ENCODE results near the gene SCN11A.
A peak's percentile ranks its signal among the peaks of the same experiment; 100 is the strongest.

Gene SCN11A

DNA sequence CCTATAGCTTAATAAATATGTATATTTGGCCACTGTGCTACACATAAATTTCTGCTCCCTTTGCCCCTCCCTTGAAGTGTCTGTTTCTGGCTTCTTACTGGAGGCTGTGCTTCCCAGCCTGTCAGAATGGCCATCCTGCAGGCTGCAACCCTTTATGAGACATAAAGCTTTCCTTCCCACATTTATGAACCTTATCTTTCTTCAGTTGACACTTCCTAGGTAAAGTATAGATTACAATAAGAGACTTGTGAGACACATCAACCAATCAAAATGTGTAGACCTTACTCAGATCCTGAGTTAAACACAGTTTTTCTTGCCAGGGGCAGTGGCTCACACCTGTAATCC is 29.5 kb downstream of the SCN11A start:
- Histone ChIP-seq H3K27ac (ENCODE audit: low read depth, low read length) (no peak overlapping the region), H2BK5ac (ENCODE audit: low read length) (no peak overlapping the region), H3K23ac (ENCODE audit: low read length) (no peak overlapping the region), H2BK15ac (replicated peaks; ENCODE audit: low read depth) (no peak overlapping the region), H3K27me3 (ENCODE audit: insufficient read depth, low read length, poor library complexity) (no peaks in the 10 kb centered on the region), H3K79me1 (ENCODE audit: low read length) (no peaks in the 10 kb centered on the region), H3K56ac (ENCODE audit: low read length) (no peak overlapping the region), H3K36me3 (ENCODE audit: control insufficient read depth, insufficient read depth, low read length) (no peaks in the 10 kb centered on the region), H3K4me1 (ENCODE audit: control insufficient read depth, low read depth, low read length) (no peaks in the 10 kb centered on the region), H2BK120ac (ENCODE audit: low read depth, low read length) (no peak overlapping the region), H3K4me2 (ENCODE audit: low read length) (no peak overlapping the region), H2AK5ac (ENCODE audit: low read length) (no peak overlapping the region), H3K4me3 (ENCODE audit: low read length) (no peak overlapping the region), H3K9ac (ENCODE audit: low read length) (no peak overlapping the region), H3K79me2 (ENCODE audit: control insufficient read depth, insufficient read depth, low read length) (no peaks in the 10 kb centered on the region), H3K4ac (ENCODE audit: low read depth, low read length) (no peak overlapping the region), H4K5ac (ENCODE audit: low read length) (no peak overlapping the region), H4K8ac (ENCODE audit: low read depth, low read length) (no peak overlapping the region), H3K18ac (ENCODE audit: low read length) (no peak overlapping the region)
- no peak for DNase-seq

GRCh38 chr3:39021465-39022285 is 30.1 kb downstream of the SCN11A start:
- no peak overlapping the region for H2BK120ac ChIP-seq (ENCODE audit: low read depth, low read length)
- no peak overlapping the region for H3K56ac ChIP-seq (ENCODE audit: low read length)
- no peak overlapping the region for H3K23ac ChIP-seq (ENCODE audit: low read length)
- H3K27me3 ChIP-seq (ENCODE audit: insufficient read depth, low read length, poor library complexity) = no peaks in the 10 kb centered on the region
- H3K36me3 ChIP-seq (ENCODE audit: control insufficient read depth, insufficient read depth, low read length) = no peaks in the 10 kb centered on the region
- no peaks in the 10 kb centered on the region for H3K79me1 ChIP-seq (ENCODE audit: low read length)
- no peak overlapping the region for H3K4me3 ChIP-seq (ENCODE audit: low read length)
- no peak overlapping the region for H2BK15ac ChIP-seq (replicated peaks; ENCODE audit: low read depth)
- no peak overlapping the region for H4K5ac ChIP-seq (ENCODE audit: low read length)
- H3K9ac ChIP-seq (ENCODE audit: low read length) = no peak overlapping the region
- H3K4me1 ChIP-seq (ENCODE audit: control insufficient read depth, low read depth, low read length) = no peaks in the 10 kb centered on the region
- no peak overlapping the region for H3K4me2 ChIP-seq (ENCODE audit: low read length)
- H3K27ac ChIP-seq (ENCODE audit: low read depth, low read length) = no peak overlapping the region
- H3K4ac ChIP-seq (ENCODE audit: low read depth, low read length) = no peak overlapping the region
- DNase-seq = peak; percentile 49
- no peak overlapping the region for H3K18ac ChIP-seq (ENCODE audit: low read length)
- no peak overlapping the region for H2BK5ac ChIP-seq (ENCODE audit: low read length)
- no peaks in the 10 kb centered on the region for H3K79me2 ChIP-seq (ENCODE audit: control insufficient read depth, insufficient read depth, low read length)
- no CpG with 5 or more reads among the region's 4 CpGs for WGBS (ENCODE audit: extremely low coverage, insufficient coverage, low lambda C conversion rate)
- H2AK5ac ChIP-seq (ENCODE audit: low read length) = no peak overlapping the region
- no peak overlapping the region for H4K8ac ChIP-seq (ENCODE audit: low read depth, low read length)

DNA sequence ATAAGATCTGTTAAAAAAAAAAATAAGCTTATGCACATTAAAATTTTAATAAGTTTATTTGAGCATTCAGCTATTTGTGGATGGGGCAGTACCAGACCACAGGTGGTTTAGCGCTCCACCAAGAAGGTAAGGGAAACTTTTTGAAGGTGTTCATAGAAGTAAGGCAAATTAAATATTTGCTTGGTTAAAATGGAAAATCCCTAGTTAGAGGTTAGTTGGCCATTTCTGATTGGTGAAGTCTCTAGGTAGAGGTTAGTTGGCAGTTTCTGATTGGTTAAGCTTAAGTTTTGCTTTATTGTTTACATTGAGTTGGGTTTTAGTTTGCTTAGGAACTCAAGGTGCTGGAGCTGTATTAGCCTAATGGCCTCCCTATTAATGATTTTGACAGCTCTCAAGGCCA is 30.7 kb downstream of the SCN11A start:
- Histone ChIP-seq H3K18ac (ENCODE audit: low read length) (no peak overlapping the region), H4K8ac (ENCODE audit: low read depth, low read length) (no peak overlapping the region), H3K79me2 (ENCODE audit: control insufficient read depth, insufficient read depth, low read length) (no peaks in the 10 kb centered on the region), H2BK15ac (replicated peaks; ENCODE audit: low read depth) (no peak overlapping the region), H4K5ac (ENCODE audit: low read length) (no peak overlapping the region), H3K4ac (ENCODE audit: low read depth, low read length) (no peak overlapping the region), H2AK5ac (ENCODE audit: low read length) (no peak overlapping the region), H2BK5ac (ENCODE audit: low read length) (no peak overlapping the region), H3K36me3 (ENCODE audit: control insufficient read depth, insufficient read depth, low read length) (no peaks in the 10 kb centered on the region), H3K9ac (ENCODE audit: low read length) (no peak overlapping the region), H3K4me3 (ENCODE audit: low read length) (no peak overlapping the region), H3K79me1 (ENCODE audit: low read length) (no peaks in the 10 kb centered on the region), H3K56ac (ENCODE audit: low read length) (no peak overlapping the region), H2BK120ac (ENCODE audit: low read depth, low read length) (no peak overlapping the region), H3K4me2 (ENCODE audit: low read length) (no peak overlapping the region), H3K23ac (ENCODE audit: low read length) (no peak overlapping the region), H3K27me3 (ENCODE audit: insufficient read depth, low read length, poor library complexity) (no peaks in the 10 kb centered on the region), H3K4me1 (ENCODE audit: control insufficient read depth, low read depth, low read length) (no peaks in the 10 kb centered on the region), H3K27ac (ENCODE audit: low read depth, low read length) (no peak overlapping the region)
- no peak for DNase-seq
- WGBS (ENCODE audit: extremely low coverage, insufficient coverage, low lambda C conversion rate) = no CpG with 5 or more reads among the region's 1 CpG

- Histone ChIP-seq H3K56ac (ENCODE audit: low read length) (no peak overlapping the region), H3K36me3 (ENCODE audit: control insufficient read depth, insufficient read depth, low read length) (no peaks in the 10 kb centered on the region), H3K27me3 (ENCODE audit: insufficient read depth, low read length, poor library complexity) (no peaks in the 10 kb centered on the region), H3K4me2 (ENCODE audit: low read length) (no peak overlapping the region), H2BK120ac (ENCODE audit: low read depth, low read length) (no peak overlapping the region), H3K79me2 (ENCODE audit: control insufficient read depth, insufficient read depth, low read length) (no peaks in the 10 kb centered on the region), H3K9ac (ENCODE audit: low read length) (no peak overlapping the region), H4K5ac (ENCODE audit: low read length) (no peak overlapping the region), H3K4me1 (ENCODE audit: control insufficient read depth, low read depth, low read length) (no peaks in the 10 kb centered on the region), H4K8ac (ENCODE audit: low read depth, low read length) (no peak overlapping the region), H2BK5ac (ENCODE audit: low read length) (no peak overlapping the region), H3K4me3 (ENCODE audit: low read length) (no peak overlapping the region), H3K23ac (ENCODE audit: low read length) (no peak overlapping the region), H2BK15ac (replicated peaks; ENCODE audit: low read depth) (no peak overlapping the region), H3K27ac (ENCODE audit: low read depth, low read length) (no peak overlapping the region), H3K4ac (ENCODE audit: low read depth, low read length) (no peak overlapping the region), H3K79me1 (ENCODE audit: low read length) (no peaks in the 10 kb centered on the region), H3K18ac (ENCODE audit: low read length) (no peak overlapping the region), H2AK5ac (ENCODE audit: low read length) (no peak overlapping the region)
- no peak for DNase-seq
- WGBS (ENCODE audit: extremely low coverage, insufficient coverage, low lambda C conversion rate) = no CpG with 5 or more reads among the region's 2 CpGs
Observed at GRCh38 chr3:39019299-39019698, 32.4 kb downstream of the SCN11A start.

- no peaks in the 10 kb centered on the region for H3K79me1 ChIP-seq (ENCODE audit: low read length)
- H3K79me2 ChIP-seq (ENCODE audit: control insufficient read depth, insufficient read depth, low read length) = no peaks in the 10 kb centered on the region
- H2AK5ac ChIP-seq (ENCODE audit: low read length) = no peak overlapping the region
- H3K4me1 ChIP-seq (ENCODE audit: control insufficient read depth, low read depth, low read length) = peaks cover 3% of the 10 kb centered on the region
- no peak overlapping the region for H3K56ac ChIP-seq (ENCODE audit: low read length)
- H2BK5ac ChIP-seq (ENCODE audit: low read length) = no peak overlapping the region
- H3K4ac ChIP-seq (ENCODE audit: low read depth, low read length) = no peak overlapping the region
- no peak overlapping the region for H3K4me3 ChIP-seq (ENCODE audit: low read length)
- no CpG with 5 or more reads among the region's 3 CpGs for WGBS (ENCODE audit: extremely low coverage, insufficient coverage, low lambda C conversion rate)
- no peak overlapping the region for H4K5ac ChIP-seq (ENCODE audit: low read length)
- DNase-seq = no peak
- no peak overlapping the region for H3K23ac ChIP-seq (ENCODE audit: low read length)
- H3K36me3 ChIP-seq (ENCODE audit: control insufficient read depth, insufficient read depth, low read length) = no peaks in the 10 kb centered on the region
- H2BK15ac ChIP-seq (replicated peaks; ENCODE audit: low read depth) = no peak overlapping the region
- no peak overlapping the region for H3K4me2 ChIP-seq (ENCODE audit: low read length)
- H3K9ac ChIP-seq (ENCODE audit: low read length) = no peak overlapping the region
- no peak overlapping the region for H3K27ac ChIP-seq (ENCODE audit: low read depth, low read length)
- H3K18ac ChIP-seq (ENCODE audit: low read length) = no peak overlapping the region
- H3K27me3 ChIP-seq (ENCODE audit: insufficient read depth, low read length, poor library complexity) = peaks cover 2% of the 10 kb centered on the region
- no peak overlapping the region for H4K8ac ChIP-seq (ENCODE audit: low read depth, low read length)
- no peak overlapping the region for H2BK120ac ChIP-seq (ENCODE audit: low read depth, low read length)
Observed at GRCh38 chr3:39015418-39015817, 36.3 kb downstream of the SCN11A start.

GRCh38 chr3:39013921-39014509 is 37.7 kb downstream of the SCN11A start:
- Histone ChIP-seq H3K4me3 (ENCODE audit: low read length) (no peak overlapping the region), H3K18ac (ENCODE audit: low read length) (no peak overlapping the region), H3K4me2 (ENCODE audit: low read length) (no peak overlapping the region), H3K4ac (ENCODE audit: low read depth, low read length) (no peak overlapping the region), H3K36me3 (ENCODE audit: control insufficient read depth, insufficient read depth, low read length) (no peaks in the 10 kb centered on the region), H3K27me3 (ENCODE audit: insufficient read depth, low read length, poor library complexity) (peaks cover 2% of the 10 kb centered on the region), H3K79me2 (ENCODE audit: control insufficient read depth, insufficient read depth, low read length) (no peaks in the 10 kb centered on the region), H3K27ac (ENCODE audit: low read depth, low read length) (no peak overlapping the region), H3K4me1 (ENCODE audit: control insufficient read depth, low read depth, low read length) (peaks cover 3% of the 10 kb centered on the region), H2BK5ac (ENCODE audit: low read length) (no peak overlapping the region), H3K79me1 (ENCODE audit: low read length) (no peaks in the 10 kb centered on the region), H2AK5ac (ENCODE audit: low read length) (no peak overlapping the region), H2BK15ac (replicated peaks; ENCODE audit: low read depth) (no peak overlapping the region), H4K5ac (ENCODE audit: low read length) (peak overlapping the region; percentile 77), H3K23ac (ENCODE audit: low read length) (no peak overlapping the region), H4K8ac (ENCODE audit: low read depth, low read length) (no peak overlapping the region), H3K56ac (ENCODE audit: low read length) (no peak overlapping the region), H2BK120ac (ENCODE audit: low read depth, low read length) (no peak overlapping the region), H3K9ac (ENCODE audit: low read length) (no peak overlapping the region)
- no CpG with 5 or more reads among the region's 4 CpGs for WGBS (ENCODE audit: extremely low coverage, insufficient coverage, low lambda C conversion rate)
- DNase-seq = no peak

Measured in mesendoderm (in vitro differentiated cells).